Gastrocnemius medialis (tissue), 4 donors: ENCODE measurements around the gene ST8SIA5. TPM values are rescaled to one million over a fixed set of nuclear protein-coding genes. Genes with fewer than 3 reads are reported as not detected.

ENCODE experiments used
- ATAC-seq, 2 donors: fragments of 150-250 bp; one replicate each; pipeline ENCODE4 v1.9.1; 2016
- DNase-seq, 2 donors: peaks; one replicate each; pipeline ENCODE4 v3.0.0-alpha.2; 2019
- H3K27ac ChIP-seq, 4 donors: fragments of 200-600 bp; sonication (generic); 1 replicate in 1 of 4; 2 replicates in 3 of 4; pipeline ENCODE4 v1.5.1; 2016 to 2018; ENCODE audit warnings: mild to moderate bottlenecking in 2 of 4, moderate library complexity in 1 of 4
- H3K27me3 ChIP-seq, 3 donors: fragments of 200-600 bp; sonication (generic) in 2 of 3; 1 replicate in 1 of 3; 2 replicates in 2 of 3; pipeline versions ENCODE4 v1.5.1 to v1.6.0; 2016 to 2019; ENCODE audit warnings: mild to moderate bottlenecking in 1 of 3, moderate library complexity in 1 of 3
- H3K36me3 ChIP-seq, 2 donors: fragments of 200-600 bp; sonication (generic) in 1 of 2; one replicate each; pipeline ENCODE4 v1.5.1; 2017 to 2018
- H3K4me1 ChIP-seq, 2 donors: fragments of 200-600 bp; sonication (generic) in 1 of 2; one replicate each; pipeline ENCODE4 v1.5.1; 2016 to 2017; ENCODE audit warnings: mild to moderate bottlenecking in 2 of 2
- H3K4me3 ChIP-seq, 4 donors: fragments of 200-600 bp; sonication (generic) in 3 of 4; 1 replicate in 1 of 4; 2 replicates in 3 of 4; pipeline ENCODE4 v1.5.1; 2016 to 2019; ENCODE audit warnings: mild to moderate bottlenecking in 2 of 4
- H3K9me3 ChIP-seq, 3 donors: fragments of 200-600 bp; sonication (generic) in 2 of 3; 1 replicate in 1 of 3; 2 replicates in 2 of 3; pipeline ENCODE4 v1.5.1; 2016 to 2019
- CTCF ChIP-seq, 5 experiments: fragments of 450-650 bp in 3 of 5; fragments of 200-600 bp in 2 of 5; sonication (generic) in 2 of 5; IDR thresholded peaks in 4 of 5; conservative IDR thresholded peaks in 1 of 5; 1 replicate in 4 of 5; 2 replicates in 1 of 5; pipeline ENCODE4 v1.5.1; 2016 to 2019; ENCODE audit warnings: antibody characterized with exemption in 5 of 5, mild to moderate bottlenecking in 3 of 5, moderate library complexity in 3 of 5
- POLR2A ChIP-seq, 2 donors: fragments of 450-650 bp; IDR thresholded peaks; one replicate each; pipeline ENCODE4 v1.6.1; 2017; ENCODE audit warnings: antibody characterized with exemption in 2 of 2, mild to moderate bottlenecking in 2 of 2, moderate library complexity in 2 of 2
- in situ Hi-C, 4 donors: fragments of 200-750 bp; cut with MboI; loops; one replicate each; pipeline versions ENCODE4 v1.15.0 to v1.8.0; 2017; ENCODE audit warnings: low sequenced_read_pairs in 4 of 4
- intact Hi-C: fragments of 100-400 bp; cut with DNase I; formaldehyde crosslinking; loops from one replicate; pipeline ENCODE4 v1.15.1; 2023; ENCODE audit warnings: low total_unique reads
- total RNA-seq, 4 donors: library from RNA; depleted of rRNA; stranded (reverse); fragments of >200 nt; gene quantifications; one replicate each; pipeline versions ENCODE4 v1.1.0 to v1.2.3, GENCODE V29; 2016

The ST8SIA5 gene
- total RNA-seq, 4 donors from 2014 or later, result 1.7 to 7.7 (median 3.6) TPM

- H3K9me3 ChIP-seq, result no peaks in the 10 kb centered on the region
- ATAC-seq (no peak), DNase-seq (no peak)
- intact Hi-C loops (no loop called here), in situ Hi-C loops (no loop called here)
- H3K4me1 ChIP-seq, result peaks cover 5 to 18% of the 10 kb centered on the region in 2 donors
- no peaks in the 10 kb centered on the region for H3K36me3 ChIP-seq
- H3K27ac ChIP-seq, result no peak overlapping the region
- no peaks in the 10 kb centered on the region for H3K27me3 ChIP-seq
- TF ChIP-seq POLR2A (IDR thresholded peaks at IDR 0.05) (no peak), CTCF (IDR thresholded peaks at IDR 0.05 in 4 of 5, conservative IDR thresholded peaks at IDR 0.05 in 1 of 5) (no peak)
- no peak overlapping the region for H3K4me3 ChIP-seq
Measured at GRCh38 chr18:46720521-46720920, 36.3 kb downstream of the ST8SIA5 start.

GRCh38 chr18:46720092-46720491, 36.8 kb downstream of the ST8SIA5 start:
- ATAC-seq (no peak), DNase-seq (no peak)
- intact Hi-C loops, result no loop called here
- Histone ChIP-seq H3K4me1 (peaks cover 5 to 18% of the 10 kb centered on the region in 2 donors), H3K4me3 (no peak overlapping the region), H3K27me3 (no peaks in the 10 kb centered on the region), H3K36me3 (no peaks in the 10 kb centered on the region), H3K27ac (no peak overlapping the region), H3K9me3 (no peaks in the 10 kb centered on the region)
- TF ChIP-seq CTCF (IDR thresholded peaks at IDR 0.05 in 4 of 5, conservative IDR thresholded peaks at IDR 0.05 in 1 of 5), result no peak
- TF ChIP-seq POLR2A (IDR thresholded peaks at IDR 0.05), result no peak
- in situ Hi-C loops, result no loop called here

GRCh38 chr18:46719388-46719787, 37.5 kb downstream of the ST8SIA5 start:
- H3K4me1 ChIP-seq, result peaks cover 5 to 18% of the 10 kb centered on the region in 2 donors
- H3K27me3 ChIP-seq, result no peaks in the 10 kb centered on the region
- H3K4me3 ChIP-seq, result no peak overlapping the region
- intact Hi-C loops, result no loop called here
- ATAC-seq, result no peak
- TF ChIP-seq CTCF (IDR thresholded peaks at IDR 0.05 in 4 of 5, conservative IDR thresholded peaks at IDR 0.05 in 1 of 5) (no peak), POLR2A (IDR thresholded peaks at IDR 0.05) (no peak)
- H3K9me3 ChIP-seq, result no peaks in the 10 kb centered on the region
- no peak for DNase-seq
- H3K36me3 ChIP-seq, result no peaks in the 10 kb centered on the region
- H3K27ac ChIP-seq, result peak overlapping the region in 2 of 4 donors; percentile 47 to 72
- in situ Hi-C loops, result no loop called here

GRCh38 chr18:46718501-46719341, 38.1 kb downstream of the ST8SIA5 start:
- DNase-seq (no peak), ATAC-seq (peak; percentile 63 to 78)
- Histone ChIP-seq H3K4me1 (peaks cover 5 to 18% of the 10 kb centered on the region in 2 donors), H3K27ac (peak overlapping the region in 2 of 4 donors; percentile 47 to 72), H3K36me3 (no peaks in the 10 kb centered on the region), H3K4me3 (peak overlapping the region in 1 of 4 donors; percentile 7), H3K27me3 (no peaks in the 10 kb centered on the region), H3K9me3 (no peaks in the 10 kb centered on the region)
- in situ Hi-C loops, result no loop called here
- no peak for TF ChIP-seq CTCF (IDR thresholded peaks at IDR 0.05 in 4 of 5, conservative IDR thresholded peaks at IDR 0.05 in 1 of 5)
- no peak for TF ChIP-seq POLR2A (IDR thresholded peaks at IDR 0.05)
- intact Hi-C loops, result no loop called here
